T-helper 9 cell (primary cell): Measurements from ENCODE around the gene MLXIP.

Experiments
- DNase-seq: peaks from one replicate; pipeline ENCODE4 v3.0.0-alpha.2; 2020

The MLXIP gene

GRCh38 chr12:122080149-122081082 lies 1.9 kb downstream of the MLXIP start:
- no peak for DNase-seq

- DNase-seq = no peak
These were observed 2.6 kb downstream of the MLXIP start for GRCh38 chr12:122081083-122081696.

GRCh38 chr12:122081697-122082221 lies 3.2 kb downstream of the MLXIP start:
- peak; percentile 20 for DNase-seq

- no peak for DNase-seq
These were observed 4.2 kb downstream of the MLXIP start for GRCh38 chr12:122082621-122083356.

- DNase-seq = no peak
These were observed 6.4 kb downstream of the MLXIP start for GRCh38 chr12:122084857-122085405.

- no peak for DNase-seq
These were observed 7.0 kb downstream of the MLXIP start for GRCh38 chr12:122085591-122085990.

- no peak for DNase-seq
These were observed 7.6 kb downstream of the MLXIP start for GRCh38 chr12:122086116-122086515.

GRCh38 chr12:122086641-122087285 lies 8.2 kb downstream of the MLXIP start:
- DNase-seq = no peak

GRCh38 chr12:122087431-122088178 lies 9.0 kb downstream of the MLXIP start:
- DNase-seq = no peak

GRCh38 chr12:122088179-122088810 lies 9.7 kb downstream of the MLXIP start:
- DNase-seq = no peak

- DNase-seq = no peak
These were observed 10.5 kb downstream of the MLXIP start for GRCh38 chr12:122089077-122089476.

- DNase-seq = no peak
These were observed 12.4 kb downstream of the MLXIP start for GRCh38 chr12:122090759-122091515.

GRCh38 chr12:122093098-122093883 lies 14.7 kb downstream of the MLXIP start:
- no peak for DNase-seq

GRCh38 chr12:122094137-122094734 lies 15.7 kb downstream of the MLXIP start:
- no peak for DNase-seq

GRCh38 chr12:122094735-122095631 lies 16.4 kb downstream of the MLXIP start:
- no peak for DNase-seq

GRCh38 chr12:122096014-122096413 lies 17.5 kb downstream of the MLXIP start:
- DNase-seq = no peak

- no peak for DNase-seq
These were observed 18.1 kb downstream of the MLXIP start for GRCh38 chr12:122096591-122097149.

- no peak for DNase-seq
These were observed 19.0 kb downstream of the MLXIP start for GRCh38 chr12:122097584-122097926.
